Hypothalamus (tissue), 51 donors: Measurements from ENCODE around the gene MAB21L4.
A peak's percentile ranks its signal among the peaks of the same experiment; 100 is the strongest.

Experiments used
- DNase-seq, 51 donors: peaks; one replicate each; lab custom pipeline; 2025; lab: John Stamatoyannopoulos, UW

Gene MAB21L4

DNA sequence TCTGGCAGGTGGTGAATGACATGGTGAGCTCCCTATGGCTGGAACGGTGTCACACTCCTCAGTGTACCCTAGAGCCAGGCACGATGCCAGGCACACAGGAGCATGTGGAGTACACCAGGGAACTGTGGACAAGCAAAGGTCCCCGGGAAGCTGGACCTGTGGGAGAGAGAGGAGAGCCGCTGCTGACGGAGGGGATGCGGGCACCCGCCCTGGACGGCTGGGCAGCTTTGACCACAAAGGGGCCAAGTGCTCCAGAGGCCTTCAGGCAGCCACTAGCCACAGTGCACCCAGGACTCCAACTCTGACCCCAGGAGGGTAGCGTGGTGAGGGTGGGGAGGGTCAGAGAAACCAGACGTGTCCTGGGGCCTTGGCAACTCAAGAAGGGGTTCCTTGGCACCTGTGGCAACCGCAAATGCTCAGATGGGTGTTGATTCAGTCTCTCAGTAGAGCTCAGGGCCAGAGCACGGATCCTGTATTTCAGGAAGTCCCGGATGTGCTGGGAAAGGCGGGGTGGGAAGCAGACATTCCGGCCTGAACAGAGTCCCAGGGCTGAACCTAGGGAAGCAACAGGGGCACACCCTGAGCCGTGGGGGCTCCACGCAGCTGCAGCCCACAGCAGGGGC lies 2.3 kb upstream of the MAB21L4 start:
- no peak for DNase-seq

DNA sequence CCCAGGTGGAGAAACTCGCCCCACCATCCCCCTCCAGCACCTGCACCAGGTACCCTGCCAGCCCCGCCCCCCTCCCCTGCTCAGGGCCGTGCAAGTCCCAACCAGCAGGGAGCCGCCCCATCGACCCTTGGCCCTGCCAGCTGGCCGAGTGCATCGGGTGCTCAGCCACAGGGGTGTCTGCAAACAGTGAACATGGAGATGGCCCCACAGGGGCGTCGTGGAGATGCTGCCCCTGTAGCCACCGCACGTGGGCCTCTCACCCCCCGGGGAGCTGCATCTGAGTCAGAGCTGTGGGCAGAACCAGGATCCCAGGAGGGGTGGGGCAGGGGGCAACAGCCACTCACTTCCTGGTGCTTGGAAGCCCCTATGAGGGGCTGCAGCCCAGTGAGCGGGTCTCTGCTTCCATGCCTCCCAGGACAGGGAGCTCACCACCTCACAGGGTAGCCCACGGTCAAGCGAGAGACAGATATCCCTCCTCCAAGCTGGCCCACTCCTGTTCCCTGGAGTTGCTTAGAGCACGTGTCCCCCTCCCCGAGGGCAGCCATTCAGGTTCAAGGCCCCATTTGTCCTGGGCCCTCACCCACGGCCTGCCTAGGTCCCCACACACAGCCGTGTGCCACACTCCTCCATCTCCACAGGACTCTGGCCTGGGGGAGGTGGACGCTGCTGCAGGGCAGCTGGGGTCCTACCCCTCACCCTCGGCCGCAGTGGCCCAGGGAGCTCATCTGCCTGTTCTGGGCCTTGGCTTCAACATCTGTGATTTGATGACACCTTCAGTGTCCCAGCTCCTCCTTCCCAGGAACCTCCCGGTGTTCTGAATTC lies 1.1 kb upstream of the MAB21L4 start:
- DNase-seq: no peak

DNA sequence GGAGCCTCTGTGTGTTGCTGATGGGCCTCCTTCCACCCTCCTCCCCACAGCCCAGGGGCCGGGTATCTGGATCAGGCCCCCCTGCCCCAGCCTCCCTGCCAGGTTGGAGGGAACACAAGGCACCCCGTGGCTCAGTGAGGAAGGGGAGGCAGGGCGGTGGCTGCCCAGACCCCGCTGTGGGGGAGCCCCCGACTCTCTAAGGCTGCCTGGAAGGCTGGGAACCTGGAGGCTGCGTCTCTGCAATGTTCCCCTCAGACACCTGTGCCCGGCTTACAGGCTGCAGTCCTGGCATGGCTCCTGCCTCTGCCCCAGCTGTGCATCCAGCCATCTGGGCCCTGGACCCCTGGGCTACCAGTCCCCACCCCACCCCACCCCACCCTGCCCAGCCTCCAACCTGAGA lies 438 bp upstream of the MAB21L4 start:
- no peak for DNase-seq

DNA sequence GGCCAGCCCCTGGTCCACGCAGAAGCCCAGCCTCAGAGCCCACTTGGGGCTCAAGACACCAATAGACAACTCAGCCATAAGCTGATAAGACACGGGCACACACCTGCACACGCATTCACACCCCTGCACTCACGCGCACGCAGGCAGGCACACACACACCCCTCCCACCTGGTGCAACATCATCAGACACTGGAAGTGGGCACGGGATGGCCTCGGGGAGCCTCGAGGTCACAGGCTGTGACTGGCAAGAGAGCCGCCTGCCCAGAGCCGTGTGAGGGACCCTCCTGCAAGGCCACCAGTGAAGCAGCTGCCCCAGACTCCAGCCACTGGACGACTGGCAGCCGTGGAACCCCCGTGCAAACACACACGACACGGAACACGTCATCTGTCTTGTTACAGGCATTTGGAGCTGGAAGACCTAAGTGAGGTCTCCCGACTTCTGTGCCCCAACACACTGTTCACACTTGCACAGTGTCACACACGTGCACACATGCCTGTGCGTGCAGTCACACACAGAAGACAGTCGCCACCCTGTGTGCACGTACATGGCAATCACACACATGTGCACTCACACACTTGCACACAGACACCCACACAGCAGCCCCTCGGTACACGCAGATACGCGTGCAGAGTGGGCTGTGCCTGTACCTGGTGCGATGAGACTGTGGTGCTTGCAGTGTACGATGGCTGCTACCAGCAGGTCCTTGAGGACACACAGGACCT lies 959 bp downstream of the MAB21L4 start:
- no peak for DNase-seq

DNA sequence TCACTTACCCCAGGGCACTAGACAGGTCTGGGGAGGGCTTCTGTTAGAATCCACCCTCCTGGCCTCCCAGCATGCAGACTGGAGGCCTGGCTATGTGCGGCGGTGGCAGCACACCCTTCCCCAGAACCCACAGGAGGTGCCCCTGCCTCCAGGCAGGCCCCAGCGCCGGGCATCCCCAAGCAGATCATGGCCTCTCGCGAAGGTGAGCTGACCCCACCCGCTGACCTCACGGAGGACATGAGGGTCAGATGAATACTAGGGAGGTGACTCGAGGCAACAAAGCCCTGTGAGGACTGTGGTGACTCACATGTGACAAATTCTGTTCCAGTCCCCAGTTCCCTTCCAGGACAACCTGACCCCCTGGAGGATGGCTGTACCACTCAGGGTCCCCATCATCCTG lies 1.9 kb downstream of the MAB21L4 start:
- no peak for DNase-seq

DNA sequence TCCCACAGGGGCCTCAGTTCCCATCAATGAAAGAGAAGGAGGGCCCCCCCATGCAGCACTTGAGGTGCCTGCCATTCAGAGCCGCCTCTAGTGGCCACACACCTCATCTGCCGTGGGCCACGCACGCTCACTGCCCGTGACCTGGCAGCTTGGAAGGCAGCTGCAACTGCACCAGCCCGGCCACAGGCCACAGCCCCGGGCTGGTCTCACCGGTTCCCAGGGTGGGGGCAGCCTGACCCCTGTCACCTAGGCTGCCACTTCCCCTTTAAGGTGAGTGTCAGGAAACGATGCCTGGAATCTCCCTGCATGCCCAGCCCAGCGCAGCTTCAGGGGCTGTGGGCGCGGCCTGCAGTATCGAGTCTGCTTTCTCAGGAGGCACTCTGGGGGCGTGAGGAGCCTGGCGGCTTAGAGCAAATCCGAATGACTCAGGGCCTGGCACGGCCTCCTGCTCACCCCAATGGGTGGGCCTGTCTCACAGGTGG lies 2.6 kb downstream of the MAB21L4 start:
- peak in 2 of 51 donors; percentile 10 to 50 for DNase-seq

DNA sequence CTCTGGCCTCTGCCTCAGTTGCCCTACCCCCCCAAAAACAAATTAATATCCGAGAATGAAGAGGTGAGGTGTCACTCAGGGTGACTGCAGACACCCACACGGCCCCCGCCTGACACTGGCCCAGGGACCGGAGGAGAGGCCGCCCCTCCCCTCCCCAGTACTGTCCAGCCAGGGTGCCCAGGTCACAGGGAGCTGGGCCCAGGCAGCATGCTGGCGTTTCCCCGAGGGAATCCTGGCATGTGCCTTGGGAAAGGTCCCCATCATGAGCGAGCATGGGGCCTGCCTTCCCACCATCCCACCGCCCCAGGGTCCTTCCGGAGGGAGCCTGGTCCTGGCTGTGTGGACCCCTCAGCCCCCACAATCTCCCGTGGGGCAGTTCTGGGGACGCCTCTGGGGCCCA lies 3.0 kb downstream of the MAB21L4 start:
- no peak for DNase-seq

DNA sequence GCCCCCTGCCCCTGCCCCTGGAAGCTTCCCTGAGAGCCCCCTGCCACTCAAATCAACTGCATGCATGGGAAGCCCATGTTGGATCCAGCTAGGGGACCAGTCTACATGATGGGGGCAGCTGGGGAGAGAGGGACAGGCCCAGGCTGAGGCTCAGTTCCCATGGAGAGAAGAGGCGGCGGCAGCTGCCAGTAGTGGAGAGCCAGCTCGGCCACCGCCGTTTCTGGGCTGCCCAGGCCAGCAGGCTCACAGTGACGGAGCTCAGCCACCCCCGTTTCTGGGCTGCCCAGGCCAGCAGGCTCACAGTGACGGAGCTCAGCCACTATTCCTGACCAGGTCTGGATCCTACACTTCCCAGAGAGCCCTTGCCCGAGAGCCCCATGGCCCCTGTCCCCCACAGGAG lies 3.6 kb downstream of the MAB21L4 start:
- peak in 2 of 51 donors; percentile 8 to 16 for DNase-seq

DNA sequence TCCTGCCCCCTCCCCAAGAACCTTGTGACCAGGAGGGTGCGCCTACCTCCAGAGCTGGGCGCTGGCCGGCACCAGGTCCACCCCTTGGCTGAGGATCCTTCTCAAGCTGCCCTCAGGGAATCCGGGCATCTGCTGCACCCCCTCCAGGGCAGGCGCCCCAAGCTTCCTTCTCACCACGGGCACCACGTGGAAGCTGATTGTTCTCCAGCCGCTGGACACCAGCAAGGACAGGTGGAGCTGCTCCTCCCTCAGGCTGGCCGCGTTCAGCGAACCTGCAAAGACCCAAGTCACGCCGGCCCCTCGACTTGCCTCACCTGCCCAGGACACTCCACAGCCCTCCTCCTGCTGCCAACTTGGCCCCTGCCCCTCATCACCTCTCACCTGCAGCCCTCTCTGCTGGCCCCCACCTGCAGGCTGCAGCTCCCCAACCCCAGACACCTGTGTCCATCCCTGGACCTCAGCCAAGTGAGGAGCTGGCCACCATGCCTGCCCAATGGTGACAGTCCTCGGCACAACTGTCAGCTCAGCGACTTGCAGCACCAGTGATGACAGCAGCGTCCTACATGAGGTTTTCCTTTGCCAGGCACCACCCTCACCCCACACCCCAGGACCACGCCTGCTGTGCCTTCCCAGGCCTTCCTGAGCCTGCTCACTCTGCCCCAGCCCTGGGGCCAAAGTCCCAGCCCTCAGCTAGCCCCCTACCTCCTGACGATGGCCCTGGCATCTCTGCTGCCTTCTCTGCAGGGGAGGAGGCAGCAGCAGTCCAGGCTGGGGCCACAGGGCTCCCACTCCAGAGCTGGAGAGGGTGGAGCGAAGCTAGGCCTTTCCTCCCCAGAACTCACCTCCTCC lies 4.2 kb downstream of the MAB21L4 start:
- DNase-seq: no peak

DNA sequence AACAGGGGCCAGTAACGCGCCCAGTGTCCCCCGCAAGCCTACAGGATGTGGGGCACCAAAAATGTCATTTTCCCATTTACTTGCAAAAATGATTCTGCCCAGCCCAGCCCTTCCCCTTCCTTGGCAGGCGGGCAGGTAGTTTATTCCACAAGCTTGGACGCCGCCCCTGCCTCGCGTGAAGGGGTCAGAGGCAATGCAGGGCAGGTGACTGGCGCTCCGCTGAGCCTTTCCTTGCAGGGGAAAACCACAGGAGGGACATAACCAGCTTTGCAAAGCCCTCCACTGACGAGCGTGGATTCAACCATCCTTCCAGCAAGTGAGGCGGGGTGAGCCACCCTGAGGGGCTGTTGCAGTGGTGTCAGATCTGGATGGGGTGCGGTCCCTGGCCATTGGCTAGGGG lies 5.3 kb downstream of the MAB21L4 start:
- DNase-seq: no peak

DNA sequence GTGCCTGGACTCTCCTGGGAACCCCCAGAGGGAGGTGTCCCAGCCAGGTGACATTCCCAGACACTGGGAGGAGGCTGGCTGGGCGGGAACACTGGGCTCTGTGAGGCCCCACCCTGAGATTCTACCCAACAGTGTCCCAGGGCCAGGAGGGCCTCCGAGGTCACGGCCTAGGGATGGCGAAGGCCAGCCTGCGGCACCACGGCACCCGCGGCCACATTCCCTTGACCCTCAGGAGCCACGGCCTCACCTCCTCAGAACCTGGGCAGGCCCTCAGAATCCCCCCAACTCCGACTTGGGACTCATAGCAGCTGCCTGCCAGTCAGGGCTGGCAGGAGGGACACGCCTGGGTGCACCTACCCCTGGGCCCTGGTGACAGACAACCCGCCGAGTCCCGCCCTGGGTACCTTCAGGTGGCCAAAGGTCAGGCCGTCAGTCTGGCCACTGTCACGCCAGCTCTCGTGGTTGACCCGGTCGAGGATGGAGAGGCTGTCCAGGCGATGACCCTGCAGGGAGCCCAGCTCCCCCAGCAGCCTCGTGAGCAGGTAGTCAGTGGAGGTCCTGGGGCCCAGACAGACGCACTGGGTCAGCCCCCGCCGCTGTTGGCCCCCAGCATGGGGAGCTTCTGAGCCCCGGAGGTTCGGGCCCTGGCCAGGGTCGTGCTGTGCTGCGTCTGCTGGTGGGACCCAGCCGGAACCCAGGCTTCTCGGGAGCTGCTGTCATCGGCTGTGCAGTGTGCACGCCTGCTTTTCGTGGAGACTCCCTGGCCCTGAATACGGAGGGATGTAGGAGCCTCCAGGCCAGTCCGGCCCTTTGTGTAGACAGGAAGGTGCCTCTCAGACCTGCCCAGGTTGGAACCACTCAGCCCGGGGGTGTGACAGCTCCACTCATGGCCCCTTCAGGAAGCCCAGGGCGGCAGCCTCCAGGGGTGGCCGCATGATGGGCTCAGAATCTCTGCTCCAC lies 6.1 kb downstream of the MAB21L4 start:
- no peak for DNase-seq

DNA sequence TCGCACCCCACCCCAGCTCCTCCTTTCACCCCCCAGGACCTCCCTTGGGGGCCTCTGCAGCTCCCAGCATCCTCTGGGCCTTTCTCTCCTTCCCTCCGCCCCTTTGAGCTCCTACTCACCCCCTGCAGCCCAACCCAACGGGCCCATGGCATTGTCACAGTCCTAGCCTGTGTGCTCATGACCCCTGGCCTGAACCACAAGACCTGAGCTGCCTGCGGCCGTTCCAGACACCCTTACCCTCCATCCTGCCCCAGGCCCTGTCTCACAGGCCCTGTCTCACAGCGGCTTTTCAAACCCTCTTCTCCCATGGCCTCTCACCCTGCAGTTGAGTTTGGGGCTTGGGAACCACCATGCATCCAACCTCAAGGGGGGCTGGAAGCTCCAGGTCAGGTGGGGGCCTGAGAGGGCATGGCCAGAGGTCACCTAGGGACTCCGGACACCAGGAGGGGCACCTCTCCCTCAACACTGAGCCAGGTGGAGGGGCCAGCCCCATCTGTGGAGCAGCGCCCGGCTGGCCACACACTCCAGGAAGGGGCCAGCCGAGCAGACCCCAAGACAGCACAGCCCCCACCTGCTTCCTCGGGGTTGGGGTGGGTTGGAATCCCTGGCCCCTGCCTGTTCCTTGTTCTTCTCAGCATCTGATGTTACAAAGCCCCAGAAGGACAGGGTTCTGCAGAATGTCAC lies 6.9 kb downstream of the MAB21L4 start:
- DNase-seq: no peak

DNA sequence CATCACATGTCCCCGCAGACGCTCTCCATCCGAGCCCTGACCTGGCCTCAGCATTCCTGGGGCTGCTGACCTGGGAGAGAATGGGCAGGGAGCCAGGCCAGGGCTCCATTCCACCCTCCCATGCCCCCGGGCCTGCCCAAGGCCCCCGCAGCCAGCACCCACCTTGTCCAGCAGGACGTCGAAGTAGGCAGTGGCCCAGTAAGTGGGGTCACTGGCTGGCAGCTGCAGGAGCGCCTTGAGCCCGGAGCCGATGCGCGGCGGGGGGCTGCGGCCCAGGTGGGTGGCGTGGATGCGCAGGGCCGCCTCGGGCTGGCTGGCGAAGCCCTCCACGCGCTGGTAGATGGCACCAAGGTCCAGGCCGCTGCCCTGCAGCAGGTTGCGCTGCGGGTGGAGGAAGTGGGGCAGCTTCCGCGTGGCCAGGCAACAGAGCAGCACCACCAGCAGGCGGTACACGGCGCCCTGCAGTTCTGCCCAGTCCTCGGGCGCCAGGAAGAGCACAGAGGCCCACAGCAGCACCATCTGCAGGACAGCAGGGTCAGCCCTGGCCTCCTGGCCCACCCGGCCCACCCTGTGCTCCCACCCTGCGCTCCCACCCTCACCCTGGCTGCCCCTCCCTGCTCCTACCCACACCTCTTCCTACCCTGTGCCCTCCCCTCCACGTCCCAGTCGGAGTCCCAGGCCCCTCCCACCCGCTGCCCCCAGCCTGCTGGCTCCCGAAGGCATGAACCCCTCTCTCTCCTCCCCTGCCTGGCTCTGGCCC lies 7.6 kb downstream of the MAB21L4 start:
- DNase-seq: no peak

DNA sequence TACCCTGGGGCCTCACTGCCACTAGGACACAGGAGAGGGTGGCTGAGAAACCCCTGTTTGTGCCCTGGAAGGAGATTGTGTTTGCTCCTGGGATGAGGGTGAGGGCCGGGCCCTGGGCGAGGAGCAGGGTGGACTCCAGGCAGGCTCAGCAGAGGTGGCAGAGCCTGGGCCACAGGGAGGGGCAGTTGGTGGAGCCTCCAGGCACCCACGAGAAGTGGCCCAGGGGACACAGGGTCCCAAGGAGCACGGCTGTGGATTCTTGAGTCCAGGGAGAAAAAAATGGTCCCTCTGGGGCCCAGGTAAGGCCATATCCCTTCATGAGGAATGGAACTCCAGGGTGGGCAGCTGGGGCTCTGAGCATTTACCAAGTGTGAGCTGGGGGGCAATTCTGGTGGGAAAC lies 8.3 kb downstream of the MAB21L4 start:
- DNase-seq: no peak

DNA sequence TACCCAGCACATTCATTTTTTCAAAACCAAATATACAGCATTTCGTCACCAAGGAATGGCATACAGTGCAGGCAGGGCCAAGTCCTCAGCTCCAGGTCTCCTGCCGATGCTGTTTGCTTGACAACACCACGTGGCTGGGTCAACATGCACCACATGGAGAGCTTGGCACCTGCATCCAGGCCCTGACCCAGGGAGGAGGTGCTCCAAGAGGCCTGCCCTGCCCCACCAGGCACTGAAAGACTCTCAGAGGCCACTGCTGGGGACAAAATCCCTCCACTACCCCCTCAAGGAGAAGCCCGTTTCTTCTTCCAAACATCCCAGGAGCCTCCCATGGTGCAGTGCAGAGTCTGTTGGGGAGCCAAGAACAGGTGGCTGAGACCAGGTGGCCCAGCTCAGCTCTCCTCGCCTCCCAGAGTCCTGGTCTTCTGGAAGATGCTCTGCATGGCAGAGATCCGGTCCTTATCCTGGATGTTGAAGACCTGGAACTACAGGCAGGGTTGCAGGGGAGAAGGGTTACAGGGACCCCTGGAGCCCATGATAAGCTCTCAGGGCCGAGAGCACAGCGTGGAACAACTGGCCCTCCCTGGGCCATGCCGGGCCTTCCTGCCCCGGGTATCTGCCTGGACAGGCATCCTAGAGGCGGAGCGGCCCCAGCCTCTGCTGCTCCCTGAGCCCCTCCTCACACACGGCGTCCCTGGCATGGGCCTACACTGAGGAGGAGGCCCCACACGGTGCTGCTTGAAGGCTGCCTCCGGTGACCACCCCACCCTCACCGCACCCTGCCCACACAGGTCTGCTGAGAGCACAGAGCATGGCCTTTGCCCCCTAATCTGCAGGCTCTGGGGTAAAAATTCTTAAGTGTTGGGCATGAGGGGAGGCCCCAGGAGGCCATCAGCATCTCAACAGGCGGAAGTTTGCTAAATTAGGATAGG lies 9.0 kb downstream of the MAB21L4 start:
- no peak for DNase-seq

DNA sequence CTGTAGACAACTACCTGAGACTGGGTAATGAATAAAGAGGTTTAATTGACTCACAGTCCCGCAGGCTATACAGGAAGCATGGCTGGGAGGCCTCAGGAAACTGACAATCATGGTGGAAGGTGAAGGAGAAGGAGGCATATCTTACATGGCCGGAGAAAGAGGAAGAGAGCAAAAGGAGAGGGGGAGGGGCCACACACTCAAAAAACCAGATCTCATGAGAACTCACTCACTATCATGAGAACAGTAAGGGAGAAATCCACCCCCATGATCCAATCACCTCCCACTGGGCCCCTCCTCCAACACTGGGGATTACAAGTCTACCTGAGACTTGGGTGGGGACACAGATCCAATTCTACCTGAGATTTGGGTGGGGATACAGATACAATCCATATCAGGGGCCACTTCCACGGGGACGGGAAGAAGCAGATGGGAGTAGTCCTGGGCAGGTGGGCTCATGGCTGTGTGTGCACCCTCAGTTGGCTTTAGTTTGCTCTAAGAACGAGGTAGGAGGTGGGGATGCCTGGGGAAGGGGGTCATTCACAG lies 9.9 kb downstream of the MAB21L4 start:
- DNase-seq: no peak

DNA sequence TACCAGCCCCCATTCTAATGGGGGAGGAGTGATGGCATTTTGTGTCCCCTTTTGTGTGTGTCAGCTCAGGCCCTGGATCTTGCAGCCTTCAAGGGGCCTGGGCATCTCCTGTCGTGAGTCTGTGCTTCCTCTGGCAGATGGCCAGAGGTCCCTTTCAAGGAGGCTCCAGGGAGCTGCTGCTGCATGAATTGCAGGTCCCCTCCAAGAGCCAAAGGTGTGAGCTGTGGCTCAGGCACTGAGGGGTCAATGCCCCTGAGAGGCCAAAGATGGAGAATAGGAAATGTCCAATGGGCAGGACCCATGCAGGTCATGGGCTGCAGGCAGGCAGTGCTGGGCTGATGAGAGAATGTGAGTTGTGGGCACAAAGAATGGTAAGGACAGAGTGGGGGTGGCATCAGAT lies 10.4 kb downstream of the MAB21L4 start:
- DNase-seq: no peak
